NCI-H2107 treated with DMSO at 0.1 percent for 48 hours (cell line): ENCODE results near the gene ZNF701.

Source experiments
- DNase-seq: peaks from one replicate; lab custom pipeline; 2025; ENCODE audit not compliant: unreplicated experiment; lab: John Stamatoyannopoulos, UW

ZNF701 gene

DNA sequence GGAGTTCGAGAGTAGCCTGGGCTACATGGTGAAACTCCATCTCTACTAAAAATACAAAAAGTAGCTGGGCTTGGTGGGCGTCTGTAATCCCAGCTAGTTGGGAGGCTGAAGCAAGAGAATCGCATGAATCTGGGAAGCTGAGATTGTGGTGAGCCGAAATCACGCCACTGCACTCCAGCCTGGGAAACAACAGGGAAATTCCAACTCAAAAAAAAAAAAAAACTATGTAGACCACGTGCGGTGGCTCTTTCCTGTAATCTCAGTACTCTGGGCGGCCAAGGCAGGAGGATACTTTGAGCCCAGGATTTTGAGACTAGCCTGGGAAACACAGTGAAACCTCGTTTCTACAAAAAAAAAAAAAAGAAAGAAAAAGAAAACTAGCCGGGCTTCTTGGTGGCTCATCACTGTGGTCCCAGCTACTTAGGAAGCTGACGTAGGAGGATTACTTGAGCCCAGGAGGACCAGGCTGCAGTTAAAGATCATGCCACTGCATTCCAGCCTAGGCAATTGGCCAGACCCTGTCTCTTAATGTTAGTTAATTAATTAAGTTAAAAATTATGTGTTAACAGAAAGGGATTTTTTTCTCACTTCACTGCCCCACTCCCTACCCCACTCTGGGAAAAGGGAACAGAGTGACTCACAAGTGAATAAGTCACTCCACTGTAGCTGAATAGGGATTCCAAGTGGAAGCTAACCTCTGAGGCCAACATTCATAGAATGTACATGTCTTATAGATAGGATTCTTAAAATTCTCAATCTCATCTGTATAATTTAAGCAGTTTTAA is 65.9 kb downstream of the ZNF701 start:
- no peak for DNase-seq
